IMR-90 (cell line): ENCODE data around the gene NCCRP1. TPM values are rescaled to one million over a fixed set of nuclear protein-coding genes. Genes with fewer than 3 reads are reported as not detected.

Source experiments
- ATAC-seq: fragments of 200-7000 bp; cut with Tn5 transposase; 2 replicates; pipeline ENCODE4 v1.9.1; 2020; ENCODE audit warnings: low read depth, mild to moderate bottlenecking, moderate library complexity
- BruUV-seq: library from RNA; stranded (reverse); fragments of 400-500 nt; replicated peaks from 2 replicates; lab custom pipeline; 2021; lab: Mats Ljungman, UMichigan
- CTCF ChIA-PET: fragments of 300-600 bp; formaldehyde crosslinking; extraction: SDS; loops from one replicate; lab custom pipeline; 2021; ENCODE audit warnings: antibody characterized with exemption; lab: Yijun Ruan, JAX
- POLR2A ChIA-PET: fragments of 300-600 bp; sonication (Branson Sonifier 250); formaldehyde crosslinking; loops from one replicate; lab custom pipeline; 2022; ENCODE audit warnings: antibody characterized with exemption; ENCODE audit not compliant: unreplicated experiment; lab: Charles Lee
- DNase-seq: peaks from one replicate; pipeline ENCODE4 v3.0.0; 2013
- H2AFZ ChIP-seq: replicated peaks from 2 replicates; pipeline ENCODE3; 2013; ENCODE audit warnings: low read length, mild to moderate bottlenecking; ENCODE audit not compliant: poor library complexity
- H2AK5ac ChIP-seq: 2 replicates; pipeline ENCODE4 v1.6.1; 2013; ENCODE audit warnings: low read depth, low read length, inconsistent platforms
- H2AK9ac ChIP-seq: replicated peaks from 2 replicates; pipeline ENCODE3; 2013; ENCODE audit warnings: mild to moderate bottlenecking, low read depth, low read length, moderate library complexity; ENCODE audit not compliant: poor library complexity
- H2BK120ac ChIP-seq: 2 replicates; pipeline ENCODE4 v1.6.1; 2013; ENCODE audit warnings: low read depth, low read length, inconsistent platforms
- H2BK15ac ChIP-seq: 3 replicates; pipeline ENCODE4 v1.6.1; 2013; ENCODE audit warnings: low read depth, low read length, inconsistent platforms
- H2BK20ac ChIP-seq: 2 replicates; pipeline ENCODE4 v1.6.1; 2013; ENCODE audit warnings: low read depth, mild to moderate bottlenecking, inconsistent platforms, low read length, moderate library complexity
- H2BK5ac ChIP-seq: 2 replicates; pipeline ENCODE4 v1.6.1; 2013; ENCODE audit warnings: mild to moderate bottlenecking, low read depth, low read length, inconsistent platforms; ENCODE audit not compliant: poor library complexity, severe bottlenecking
- H3K14ac ChIP-seq: replicated peaks from 2 replicates; pipeline ENCODE4 v1.6.1; 2013; ENCODE audit warnings: low read depth, low read length, inconsistent platforms
- H3K18ac ChIP-seq: 2 replicates; pipeline ENCODE4 v1.6.1; 2013; ENCODE audit warnings: low read depth, low read length, control low read depth
- H3K23ac ChIP-seq: 2 replicates; pipeline ENCODE4 v1.6.1; 2013; ENCODE audit warnings: low read depth, low read length, inconsistent platforms
- H3K27ac ChIP-seq: 2 replicates; pipeline ENCODE4 v1.5.1; 2013; ENCODE audit warnings: mild to moderate bottlenecking, control low read depth, low read length; ENCODE audit not compliant: insufficient read depth
- H3K27me3 ChIP-seq: 2 replicates; pipeline ENCODE4 v1.6.1; 2013; ENCODE audit warnings: low read length; ENCODE audit not compliant: control insufficient read depth, insufficient read depth
- H3K36me3 ChIP-seq: 2 replicates; pipeline ENCODE4 v1.6.1; 2013; ENCODE audit warnings: low read length, mixed read lengths; ENCODE audit not compliant: control insufficient read depth, insufficient read depth
- H3K4ac ChIP-seq: 2 replicates; pipeline ENCODE4 v1.6.1; 2013; ENCODE audit warnings: low read depth, low read length, inconsistent platforms
- H3K4me1 ChIP-seq: 2 replicates; pipeline ENCODE4 v1.6.1; 2013; ENCODE audit warnings: low read length, mixed read lengths; ENCODE audit not compliant: control insufficient read depth, insufficient read depth
- H3K4me2 ChIP-seq: 2 replicates; pipeline ENCODE4 v1.6.1; 2013; ENCODE audit warnings: low read depth, mild to moderate bottlenecking, control low read depth, low read length, moderate library complexity
- H3K4me3 ChIP-seq: 2 replicates; pipeline ENCODE4 v1.5.1; 2013; ENCODE audit warnings: low read depth, mild to moderate bottlenecking, control low read depth, low read length, moderate library complexity; ENCODE audit not compliant: insufficient read depth
- H3K56ac ChIP-seq: 2 replicates; pipeline ENCODE4 v1.6.1; 2013; ENCODE audit warnings: low read length, inconsistent platforms; ENCODE audit not compliant: insufficient read depth; ENCODE audit errors: extremely low read depth
- H3K79me1 ChIP-seq, 2 experiments: 2 replicates each; pipeline ENCODE4 v1.6.1; 2013; ENCODE audit warnings: low read length in 2 of 2, inconsistent platforms in 1 of 2, low read depth in 1 of 2
- H3K9ac ChIP-seq: 2 replicates; pipeline ENCODE4 v1.6.1; 2013; ENCODE audit warnings: low read depth, low read length, control low read depth
- H3K9me1 ChIP-seq: 2 replicates; pipeline ENCODE4 v1.6.1; 2013; ENCODE audit warnings: low read length, inconsistent platforms; ENCODE audit not compliant: insufficient read depth
- H3K9me3 ChIP-seq: 2 replicates; pipeline ENCODE4 v1.6.1; 2013; ENCODE audit warnings: low read length; ENCODE audit not compliant: control insufficient read depth, insufficient read depth
- H4K20me1 ChIP-seq: 2 replicates; pipeline ENCODE4 v1.6.1; 2013; ENCODE audit warnings: low read length, inconsistent platforms; ENCODE audit not compliant: insufficient read depth
- H4K5ac ChIP-seq: 2 replicates; pipeline ENCODE4 v1.6.1; 2013; ENCODE audit warnings: mild to moderate bottlenecking, low read depth, low read length, control low read depth
- H4K8ac ChIP-seq, 2 experiments: 2 replicates each; pipeline ENCODE4 v1.6.1; 2013; ENCODE audit warnings: low read depth in 2 of 2, low read length in 2 of 2, control low read depth in 1 of 2, inconsistent platforms in 1 of 2
- H4K91ac ChIP-seq: 2 replicates; pipeline ENCODE4 v1.6.1; 2013; ENCODE audit warnings: low read depth, low read length, inconsistent platforms; ENCODE audit not compliant: insufficient read depth
- BHLHE40 ChIP-seq: fragments of 150-350 bp; IDR thresholded peaks from 2 replicates; pipeline ENCODE4 v1.6.1; 2016; ENCODE audit warnings: mild to moderate bottlenecking, low read depth, low read length
- CEBPB ChIP-seq: IDR thresholded peaks from 2 replicates; pipeline ENCODE4 v1.6.1; 2012; ENCODE audit warnings: low read depth, low read length, improper control_type of control experiment
- CHD1 ChIP-seq: IDR thresholded peaks from 2 replicates; pipeline ENCODE4 v1.6.1; 2012; ENCODE audit warnings: low read depth, low read length, improper control_type of control experiment
- MAZ ChIP-seq: IDR thresholded peaks from 2 replicates; pipeline ENCODE4 v1.6.1; 2012; ENCODE audit warnings: low read depth, mild to moderate bottlenecking, low read length, improper control_type of control experiment, moderate library complexity, borderline replicate concordance
- MXI1 ChIP-seq: IDR thresholded peaks from 2 replicates; pipeline ENCODE4 v1.6.1; 2012; ENCODE audit warnings: low read depth, mild to moderate bottlenecking, low read length, moderate library complexity, borderline replicate concordance
- NFE2L2 ChIP-seq: fragments of 150-350 bp; IDR thresholded peaks from 2 replicates; pipeline ENCODE4 v1.6.1; 2016; ENCODE audit warnings: low read depth, mild to moderate bottlenecking, low read length
- RAD21 ChIP-seq: IDR thresholded peaks from 2 replicates; pipeline ENCODE4 v1.6.1; 2012; ENCODE audit warnings: low read length, improper control_type of control experiment
- RFX5 ChIP-seq: IDR thresholded peaks from 2 replicates; pipeline ENCODE4 v1.8.0; 2012; ENCODE audit warnings: low read depth, mild to moderate bottlenecking, low read length, moderate library complexity
- SMC3 ChIP-seq: fragments of 150-350 bp; IDR thresholded peaks from 2 replicates; pipeline ENCODE4 v1.6.1; 2016; ENCODE audit warnings: low read depth, mild to moderate bottlenecking, antibody characterized with exemption, low read length, moderate library complexity
- WGBS, 2 experiments: methylation state at CpG; one replicate each; pipeline versions ENCODE4 v1.1.5 to v1.1.7; 2013; ENCODE audit warnings: missing lambda C conversion rate in 2 of 2; ENCODE audit not compliant: insufficient read length in 1 of 2; ENCODE audit errors: extremely low coverage in 2 of 2; 5-methylcytosine and 5-hydroxymethylcytosine counted together
- dilution Hi-C: fragments of 300-500 bp; cut with HindIII; formaldehyde crosslinking; loops from one replicate; pipeline ENCODE4 v1.14.3; 2018; ENCODE audit warnings: low sequenced_read_pairs; ENCODE audit not compliant: unreplicated experiment
- in situ Hi-C: fragments of 300-500 bp; cut with MboI; formaldehyde crosslinking; loops from 3 replicates; pipeline ENCODE4 v1.14.3; 2019; ENCODE audit warnings: low sequenced_read_pairs, inconsistent platforms, mixed read lengths
- intact Hi-C: fragments of 100-400 bp; cut with micrococcal nuclease; formaldehyde crosslinking; loops from 2 replicates; pipeline ENCODE4 v1.10.0; 2022
- polyA plus RNA-seq, 3 experiments: library from polyadenylated mRNA; depleted of rRNA; stranded (reverse); fragments of >200 nt; gene quantifications; 2 replicates each; pipeline ENCODE4 v1.2.3, GENCODE V29; 2012; ENCODE audit warnings: low replicate concordance in 1 of 3
- total RNA-seq: library from RNA; depleted of rRNA; stranded (reverse); fragments of >200 nt; gene quantifications from 2 replicates; pipeline ENCODE4 v1.2.3, GENCODE V29; 2012
- TF ChIP-seq, protein P1 (sequence below): conservative IDR thresholded peaks from 2 replicates; pipeline ENCODE4 v1.5.1; 2012; ENCODE audit warnings: mild to moderate bottlenecking, low read depth, low read length, improper control_type of control experiment
- TF ChIP-seq, protein P2 (sequence below): fragments of 150-350 bp; IDR thresholded peaks from 2 replicates; pipeline ENCODE4 v1.6.1; 2017; ENCODE audit warnings: mild to moderate bottlenecking, antibody characterized with exemption, low read length, low read depth
- TF ChIP-seq, protein P3 (sequence below): fragments of 150-350 bp; IDR thresholded peaks from 2 replicates; pipeline ENCODE4 v1.6.1; 2016; ENCODE audit warnings: low read depth, mild to moderate bottlenecking, low read length, moderate library complexity, borderline replicate concordance

The NCCRP1 gene
- total and polyA plus RNA-seq, 2 of the 4 experiments (the other 2 are of a cell fraction), result not detected

DNA sequence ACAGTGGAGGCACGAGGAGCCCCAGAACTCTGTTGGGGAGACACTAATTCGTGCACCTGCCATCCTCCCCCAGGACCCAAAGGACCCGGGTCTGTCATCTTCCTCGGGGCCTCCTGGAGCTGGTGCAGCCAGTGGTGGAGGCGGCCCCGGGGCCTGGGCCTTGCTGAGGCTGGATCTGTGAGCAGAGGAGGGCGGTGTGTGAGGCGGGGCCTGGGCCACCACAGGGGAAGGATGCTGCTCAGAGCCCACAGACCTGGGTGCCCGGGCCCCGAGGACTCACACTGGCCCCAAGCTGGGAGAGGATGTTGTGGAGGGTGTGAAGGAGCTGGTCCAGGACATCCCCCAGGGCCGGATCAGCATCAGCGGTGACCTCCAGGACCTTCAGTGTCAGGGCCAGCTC lies 39.8 kb downstream of the NCCRP1 start:
- H2AK5ac ChIP-seq, result no peak overlapping the region
- TF ChIP-seq MXI1, result no peak
- no peak for TF ChIP-seq CEBPB
- TF ChIP-seq CHD1, result no peak
- TF ChIP-seq, protein P1, sequence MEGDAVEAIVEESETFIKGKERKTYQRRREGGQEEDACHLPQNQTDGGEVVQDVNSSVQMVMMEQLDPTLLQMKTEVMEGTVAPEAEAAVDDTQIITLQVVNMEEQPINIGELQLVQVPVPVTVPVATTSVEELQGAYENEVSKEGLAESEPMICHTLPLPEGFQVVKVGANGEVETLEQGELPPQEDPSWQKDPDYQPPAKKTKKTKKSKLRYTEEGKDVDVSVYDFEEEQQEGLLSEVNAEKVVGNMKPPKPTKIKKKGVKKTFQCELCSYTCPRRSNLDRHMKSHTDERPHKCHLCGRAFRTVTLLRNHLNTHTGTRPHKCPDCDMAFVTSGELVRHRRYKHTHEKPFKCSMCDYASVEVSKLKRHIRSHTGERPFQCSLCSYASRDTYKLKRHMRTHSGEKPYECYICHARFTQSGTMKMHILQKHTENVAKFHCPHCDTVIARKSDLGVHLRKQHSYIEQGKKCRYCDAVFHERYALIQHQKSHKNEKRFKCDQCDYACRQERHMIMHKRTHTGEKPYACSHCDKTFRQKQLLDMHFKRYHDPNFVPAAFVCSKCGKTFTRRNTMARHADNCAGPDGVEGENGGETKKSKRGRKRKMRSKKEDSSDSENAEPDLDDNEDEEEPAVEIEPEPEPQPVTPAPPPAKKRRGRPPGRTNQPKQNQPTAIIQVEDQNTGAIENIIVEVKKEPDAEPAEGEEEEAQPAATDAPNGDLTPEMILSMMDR, result no peak
- TF ChIP-seq NFE2L2, result no peak
- TF ChIP-seq, protein P2, sequence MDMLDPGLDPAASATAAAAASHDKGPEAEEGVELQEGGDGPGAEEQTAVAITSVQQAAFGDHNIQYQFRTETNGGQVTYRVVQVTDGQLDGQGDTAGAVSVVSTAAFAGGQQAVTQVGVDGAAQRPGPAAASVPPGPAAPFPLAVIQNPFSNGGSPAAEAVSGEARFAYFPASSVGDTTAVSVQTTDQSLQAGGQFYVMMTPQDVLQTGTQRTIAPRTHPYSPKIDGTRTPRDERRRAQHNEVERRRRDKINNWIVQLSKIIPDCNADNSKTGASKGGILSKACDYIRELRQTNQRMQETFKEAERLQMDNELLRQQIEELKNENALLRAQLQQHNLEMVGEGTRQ, result no peak
- no peak for TF ChIP-seq RAD21
- TF ChIP-seq RFX5, result no peak
- TF ChIP-seq BHLHE40, result no peak
- TF ChIP-seq, protein P3, sequence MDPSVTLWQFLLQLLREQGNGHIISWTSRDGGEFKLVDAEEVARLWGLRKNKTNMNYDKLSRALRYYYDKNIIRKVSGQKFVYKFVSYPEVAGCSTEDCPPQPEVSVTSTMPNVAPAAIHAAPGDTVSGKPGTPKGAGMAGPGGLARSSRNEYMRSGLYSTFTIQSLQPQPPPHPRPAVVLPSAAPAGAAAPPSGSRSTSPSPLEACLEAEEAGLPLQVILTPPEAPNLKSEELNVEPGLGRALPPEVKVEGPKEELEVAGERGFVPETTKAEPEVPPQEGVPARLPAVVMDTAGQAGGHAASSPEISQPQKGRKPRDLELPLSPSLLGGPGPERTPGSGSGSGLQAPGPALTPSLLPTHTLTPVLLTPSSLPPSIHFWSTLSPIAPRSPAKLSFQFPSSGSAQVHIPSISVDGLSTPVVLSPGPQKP, result no peak
- TF ChIP-seq MAZ, result no peak
- no peak for TF ChIP-seq SMC3
- no peak overlapping the region for H3K56ac ChIP-seq
- H3K27me3 ChIP-seq, result peaks cover 26% of the 10 kb centered on the region
- no peak overlapping the region for H3K27ac ChIP-seq
- no peaks in the 10 kb centered on the region for H3K4me1 ChIP-seq
- H4K5ac ChIP-seq, result no peak overlapping the region
- POLR2A ChIA-PET, result no interaction called here
- H3K4me2 ChIP-seq, result no peak overlapping the region
- intact Hi-C loops (no loop called here), in situ Hi-C loops (no loop called here), dilution Hi-C loops (no loop called here)
- H2BK5ac ChIP-seq, result no peak overlapping the region
- H2AFZ ChIP-seq, result no peak overlapping the region
- H3K18ac ChIP-seq, result no peak overlapping the region
- no peak overlapping the region for H3K4me3 ChIP-seq
- no peak overlapping the region for H3K4ac ChIP-seq
- no peak overlapping the region for H3K14ac ChIP-seq
- no peak overlapping the region for H2AK9ac ChIP-seq
- H3K9me1 ChIP-seq, result no peaks in the 10 kb centered on the region
- no peaks in the 10 kb centered on the region for H3K9me3 ChIP-seq
- DNase-seq, result no peak
- 42% methylated on average over 6 of the region's 12 CpGs; no CpG with 5 or more reads in 1 of the 2 experiments for WGBS, 2 experiments
- no TSS peak for BruUV-seq
- H3K36me3 ChIP-seq, result no peaks in the 10 kb centered on the region
- H4K91ac ChIP-seq, result no peak overlapping the region
- CTCF ChIA-PET, result no interaction called here
- no peak overlapping the region for H2BK15ac ChIP-seq
- ATAC-seq, result no peak
- H2BK120ac ChIP-seq, result no peak overlapping the region
- no peak overlapping the region for H2BK20ac ChIP-seq
- H3K79me1 ChIP-seq, result no peaks in the 10 kb centered on the region
- no peaks in the 10 kb centered on the region for H4K20me1 ChIP-seq
- H3K23ac ChIP-seq, result no peak overlapping the region
- H3K9ac ChIP-seq, result no peak overlapping the region
- no peak overlapping the region for H4K8ac ChIP-seq
